Motor neuron (in vitro differentiated cells): Measurements from ENCODE around the gene TBC1D17. TPM values are rescaled to one million over a fixed set of nuclear protein-coding genes. Genes with fewer than 3 reads are reported as not detected.
A peak's percentile ranks its signal among the peaks of the same experiment; 100 is the strongest.

Experiments used
- ATAC-seq, 8 experiments: fragments of 200-7000 bp; cut with Tn5 transposase; replicated peaks in 6 of 8; 2 replicates each; pipeline ENCODE4 v1.8.0; 2021; ENCODE audit warnings: mild to moderate bottlenecking in 8 of 8, moderate library complexity in 8 of 8
- H3K27ac ChIP-seq, 2 donors: fragments of 250-450 bp; sonication (Bioruptor Pico); 2 replicates each; pipeline ENCODE4 v1.9.0; 2021; ENCODE audit warnings: antibody characterized with exemption in 2 of 2, mild to moderate bottlenecking in 2 of 2, moderate library complexity in 1 of 2
- H3K4me1 ChIP-seq, 2 donors: fragments of 250-450 bp; sonication (Bioruptor Pico); replicated peaks in 1 of 2; 2 replicates each; pipeline ENCODE4 v1.6.1; 2021; ENCODE audit warnings: antibody characterized with exemption in 2 of 2, mild to moderate bottlenecking in 2 of 2, moderate library complexity in 1 of 2
- H3K4me3 ChIP-seq, 5 donors: fragments of 250-450 bp; sonication (Bioruptor Pico); 2 replicates each; pipeline ENCODE4 v1.9.0; 2021; ENCODE audit warnings: antibody characterized with exemption in 5 of 5, mild to moderate bottlenecking in 5 of 5, moderate library complexity in 4 of 5
- WGBS, 10 experiments: fragments of 450-650 bp; shearing (Covaris generic); methylation state at CpG; one replicate each; pipeline ENCODE4 v1.0.0; 2022; 5-methylcytosine and 5-hydroxymethylcytosine counted together
- in situ Hi-C, 9 experiments: fragments of 400-800 bp; cut with MboI; loops; one replicate each; pipeline ENCODE4 v1.15.0; 2021; ENCODE audit warnings: low sequenced_read_pairs in 9 of 9, low pct_unique_long_range_greater_than_20kb in 2 of 9; ENCODE audit not compliant: unreplicated experiment in 9 of 9
- total RNA-seq, 8 experiments: library from RNA; unstranded; fragments of 300-600 nt; gene quantifications; 2 replicates each; pipeline versions ENCODE4 v1.2.3 to v1.2.4, GENCODE V29; 2022

TBC1D17 gene
- total RNA-seq, 8 experiments from 2014 or later = 14.3 to 31.0 (median 19.8) TPM

DNA sequence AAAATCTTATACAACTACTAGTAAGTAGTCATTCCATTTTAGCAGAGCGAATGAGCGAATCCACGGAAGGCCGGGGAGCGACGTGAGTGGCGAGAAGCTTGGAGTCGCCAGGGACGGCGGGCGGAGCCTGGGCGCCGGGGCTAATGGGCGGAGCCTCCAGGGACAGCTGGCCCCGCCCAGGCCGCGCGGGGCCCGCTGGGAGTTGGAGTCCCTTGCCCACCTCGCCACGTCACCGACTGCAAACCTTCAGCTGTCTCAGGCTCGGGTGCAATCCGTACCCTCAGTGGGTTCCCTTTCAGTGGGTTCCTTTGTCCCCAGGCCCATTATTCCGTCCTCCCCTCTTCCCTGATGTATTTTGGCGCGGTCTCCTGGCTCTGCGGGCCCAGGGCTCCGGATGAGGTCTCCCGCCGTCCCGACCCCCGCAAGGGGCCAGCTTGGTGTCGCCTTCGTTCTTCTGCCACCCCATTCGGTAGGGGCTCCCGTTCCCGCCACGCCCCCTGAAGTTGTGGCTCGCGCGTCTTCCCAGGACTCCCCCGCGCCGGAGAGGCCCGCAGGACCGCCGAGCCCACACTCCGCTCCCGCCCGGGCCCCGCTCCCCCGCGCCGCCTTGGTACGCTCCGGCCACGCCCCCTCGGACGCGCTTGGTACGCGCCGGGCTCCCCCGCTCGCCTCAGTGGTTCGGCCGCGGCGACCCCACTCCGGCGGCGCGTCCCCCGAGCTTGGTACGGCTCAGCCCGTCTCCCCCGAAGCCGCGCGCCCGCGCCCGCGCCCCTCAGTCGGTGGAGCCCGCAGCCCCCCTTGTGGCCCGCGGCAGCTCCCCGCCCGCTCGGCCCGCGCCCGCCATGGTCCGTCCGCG lies 26.8 kb upstream of the TBC1D17 start, which contains the start of gene PTOV1:
Gene PTOV1 (plus strand): TSS at position 673 of the 856 bp plus-strand sequence.
- in situ Hi-C loops = no loop called here
- Histone ChIP-seq H3K27ac (peak within 1 kb of the TSS; percentile 97 to 99), H3K4me1 (peaks cover 16 to 20% of the 10 kb centered on the region in 2 donors), H3K4me3 (peak within 1 kb of the TSS; percentile 87 to 99 (median 96))
- ATAC-seq = peak; percentile 84 to 88 (median 86)
- 0 to 2% (median 0%) methylated on average over 1 to 25 of the region's 98 CpGs; no CpG with 5 or more reads in 6 of the 10 experiments for WGBS, 10 experiments

- H3K4me1 ChIP-seq = peaks cover 16 to 20% of the 10 kb centered on the region in 2 donors
- peak overlapping the region; percentile 87 to 99 (median 96) for H3K4me3 ChIP-seq
- ATAC-seq = peak; percentile 3 to 43 (median 16)
- in situ Hi-C loops = no loop called here
- peak overlapping the region; percentile 97 to 99 for H3K27ac ChIP-seq
- WGBS, 10 experiments = 0 to 18% (median 2%) methylated on average over 3 to 29 of the region's 78 CpGs; no CpG with 5 or more reads in 5 of the 10 experiments
Measured at GRCh38 chr19:49851456-49852259, 25.8 kb upstream of the TBC1D17 start.

GRCh38 chr19:49852631-49853126 lies 24.8 kb upstream of the TBC1D17 start:
- Histone ChIP-seq H3K4me3 (peak overlapping the region; percentile 87 to 99 (median 96)), H3K4me1 (peaks cover 16 to 20% of the 10 kb centered on the region in 2 donors), H3K27ac (no peak overlapping the region)
- no peak for ATAC-seq
- WGBS, 10 experiments = 40 to 100% (median 71%) methylated on average over 1 to 12 of the region's 14 CpGs; no CpG with 5 or more reads in 2 of the 10 experiments
- in situ Hi-C loops = no loop called here

GRCh38 chr19:49853852-49854377 lies 23.6 kb upstream of the TBC1D17 start:
- H3K4me1 ChIP-seq = peaks cover 16 to 20% of the 10 kb centered on the region in 2 donors
- no peak overlapping the region for H3K4me3 ChIP-seq
- no peak overlapping the region for H3K27ac ChIP-seq
- WGBS, 10 experiments = 71 to 100% (median 90%) methylated on average over 2 to 4 of the region's 10 CpGs; no CpG with 5 or more reads in 5 of the 10 experiments
- no peak for ATAC-seq
- in situ Hi-C loops = no loop called here

DNA sequence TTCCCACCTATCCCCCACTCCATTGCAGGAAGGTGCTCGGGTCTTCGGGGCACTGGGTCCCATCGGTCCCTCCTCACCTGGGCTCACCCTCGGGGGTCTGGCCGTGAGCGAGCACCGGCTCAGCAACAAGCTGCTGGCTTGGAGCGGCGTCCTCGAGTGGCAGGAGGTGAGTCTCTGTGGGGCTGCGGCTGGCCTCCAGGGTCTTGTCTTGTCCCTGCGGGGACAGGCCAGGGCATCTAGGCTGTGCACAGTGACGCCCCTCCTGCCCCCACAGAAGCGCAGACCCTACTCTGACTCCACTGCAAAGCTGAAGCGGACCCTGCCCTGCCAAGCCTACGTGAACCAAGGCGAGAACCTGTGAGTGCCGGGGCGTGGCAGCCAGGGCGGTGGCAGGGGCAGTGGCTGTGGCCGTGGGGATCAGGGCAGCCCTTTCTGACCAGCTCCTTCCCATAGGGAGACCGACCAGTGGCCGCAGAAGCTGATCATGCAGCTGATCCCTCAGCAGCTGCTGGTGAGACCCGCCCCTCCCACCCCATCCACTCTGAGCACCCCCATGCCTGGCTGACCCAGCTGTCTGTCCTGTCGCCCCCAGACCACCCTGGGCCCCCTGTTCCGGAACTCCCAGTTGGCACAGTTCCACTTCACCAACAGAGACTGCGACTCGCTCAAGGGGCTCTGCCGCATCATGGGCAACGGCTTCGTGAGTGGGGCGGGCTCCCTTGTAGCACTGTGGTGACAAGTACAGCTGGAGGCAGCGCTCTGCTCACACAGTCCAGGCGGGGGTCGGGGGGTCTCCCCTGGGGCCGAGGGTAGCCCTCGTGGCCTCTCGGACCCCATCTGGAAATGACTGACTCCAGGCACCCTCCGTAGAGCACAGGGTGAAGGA lies 22.9 kb upstream of the TBC1D17 start:
- in situ Hi-C loops = no loop called here
- ATAC-seq = no peak
- Histone ChIP-seq H3K4me1 (peaks cover 16 to 20% of the 10 kb centered on the region in 2 donors), H3K27ac (no peak overlapping the region), H3K4me3 (no peak overlapping the region)
- 80 to 90% methylated on average over 1 to 4 of the region's 39 CpGs; no CpG with 5 or more reads in 8 of the 10 experiments for WGBS, 10 experiments

- in situ Hi-C loops = no loop called here
- H3K27ac ChIP-seq = no peak overlapping the region
- peaks cover 16% of the 10 kb centered on the region in 2 donors for H3K4me1 ChIP-seq
- WGBS, 10 experiments = 67 to 100% (median 84%) methylated on average over 2 to 4 of the region's 12 CpGs; no CpG with 5 or more reads in 6 of the 10 experiments
- no peak for ATAC-seq
- H3K4me3 ChIP-seq = no peak overlapping the region
Measured at GRCh38 chr19:49855277-49855675, 22.2 kb upstream of the TBC1D17 start.

- 88 to 100% (median 97%) methylated on average over 2 to 7 of the region's 21 CpGs; no CpG with 5 or more reads in 6 of the 10 experiments for WGBS, 10 experiments
- Histone ChIP-seq H3K4me3 (no peak overlapping the region), H3K27ac (peak overlapping the region in 1 of 2 donors; percentile 6), H3K4me1 (peaks cover 16 to 17% of the 10 kb centered on the region in 2 donors)
- no peak for ATAC-seq
- in situ Hi-C loops = no loop called here
Measured at GRCh38 chr19:49855676-49856573, 21.6 kb upstream of the TBC1D17 start.

DNA sequence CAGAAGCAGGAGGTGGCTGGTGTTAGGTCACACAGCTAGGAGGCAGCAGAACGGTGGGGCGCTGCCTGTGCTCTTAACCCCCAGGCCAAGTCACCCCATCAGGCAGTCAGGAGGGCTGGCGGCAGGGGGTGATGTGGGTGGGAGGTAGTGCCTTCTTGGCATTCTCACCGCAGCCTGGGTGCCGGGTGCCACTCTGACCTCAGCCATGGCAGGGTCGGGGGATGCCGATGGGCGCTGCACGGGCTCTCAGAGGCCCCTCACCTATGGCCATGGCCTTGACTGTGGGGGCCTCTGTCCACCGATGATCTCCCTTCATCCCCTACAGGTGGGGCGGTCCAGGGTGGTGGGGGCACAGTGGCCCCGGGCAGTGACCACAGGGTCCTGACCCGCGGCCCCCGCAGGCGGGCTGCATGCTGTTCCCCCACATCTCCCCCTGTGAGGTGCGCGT lies 20.9 kb upstream of the TBC1D17 start:
- Histone ChIP-seq H3K4me3 (no peak overlapping the region), H3K4me1 (peaks cover 16 to 21% of the 10 kb centered on the region in 2 donors), H3K27ac (no peak overlapping the region)
- ATAC-seq = no peak
- in situ Hi-C loops = no loop called here
- WGBS, 10 experiments = 80% methylated on average over 2 of the region's 18 CpGs; no CpG with 5 or more reads in 9 of the 10 experiments

GRCh38 chr19:49857061-49857837 lies 20.3 kb upstream of the TBC1D17 start:
- Histone ChIP-seq H3K4me1 (peaks cover 15 to 20% of the 10 kb centered on the region in 2 donors), H3K4me3 (no peak overlapping the region), H3K27ac (peak overlapping the region in 1 of 2 donors; percentile 49)
- in situ Hi-C loops = no loop called here
- peak in 1 of 8 experiments; percentile 1 for ATAC-seq
- WGBS, 10 experiments = 94 to 100% (median 100%) methylated on average over 1 to 4 of the region's 26 CpGs; no CpG with 5 or more reads in 6 of the 10 experiments

- ATAC-seq = no peak
Measured at GRCh38 chr19:49857838-49858087, 19.7 kb upstream of the TBC1D17 start.

More at GRCh38 chr19:49857838-49858087, 19.7 kb upstream of the TBC1D17 start:
- 100% methylated on average over 1 to 2 of the region's 5 CpGs; no CpG with 5 or more reads in 8 of the 10 experiments for WGBS, 10 experiments
- peaks cover 9 to 15% of the 10 kb centered on the region in 2 donors for H3K4me1 ChIP-seq
- in situ Hi-C loops = no loop called here
- H3K27ac ChIP-seq = peak overlapping the region in 1 of 2 donors; percentile 49
- H3K4me3 ChIP-seq = no peak overlapping the region
